ENCODE results near the gene TNNC2. TPM values are rescaled to one million over a fixed set of nuclear protein-coding genes. Genes with fewer than 3 reads are reported as not detected.

TNNC2 gene
- total and polyA plus RNA-seq, 2 experiments from 2014 or later, result 0.59 to 32.5 TPM

- Histone ChIP-seq H3K27me3 (ENCODE audit: insufficient read depth) (no peaks in the 10 kb centered on the region), H3K9me2 (ENCODE audit: insufficient read depth) (no peaks in the 10 kb centered on the region), H3K27ac (ENCODE audit: low read depth) (no peak overlapping the region), H3K4me3 (no peak overlapping the region), H3K4me2 (no peak overlapping the region), H3K79me2 (replicated peaks; ENCODE audit: insufficient read depth) (peaks cover 12% of the 10 kb centered on the region), H2AFZ (no peak overlapping the region), H3K4me1 (ENCODE audit: insufficient read depth) (peaks cover 21% of the 10 kb centered on the region), H4K20me1 (replicated peaks; ENCODE audit: insufficient read depth) (no peaks in the 10 kb centered on the region), H3K36me3 (ENCODE audit: insufficient read depth) (0 out of 2 replicates have a peak, but pooled peaks cover 3% of the 10 kb centered on the region), H3F3A (replicated peaks; ENCODE audit: low read depth) (no peaks in the 10 kb centered on the region)
- H3K36me3 Mint-ChIP-seq (ENCODE audit: low read depth), result peaks cover 3% of the 10 kb centered on the region; the same call in 2 of the 3 replicates
- H3K4me3 Mint-ChIP-seq, result no peak overlapping the region
- H3K4me1 Mint-ChIP-seq, result peaks cover 24% of the 10 kb centered on the region
- H3K9me3 Mint-ChIP-seq, result no peaks in the 10 kb centered on the region
- no peak for ATAC-seq
- no peak overlapping the region for H3K27ac Mint-ChIP-seq
- TF ChIP-seq ZNF331 (CRISPR knock-in tag; IDR thresholded peaks at IDR 0.05; ENCODE audit: low read depth) (no peak), NANOG (IDR thresholded peaks at IDR 0.05; ENCODE audit: borderline replicate concordance) (no peak), STAT1 (IDR thresholded peaks at IDR 0.05; ENCODE audit: unreplicated experiment) (no peak), EZH2 (IDR thresholded peaks at IDR 0.05; ENCODE audit: low read depth, unreplicated experiment) (no peak), JUNB (IDR thresholded peaks at IDR 0.05; ENCODE audit: unreplicated experiment) (no peak), CTCF (conservative IDR thresholded peaks at IDR 0.05; ENCODE audit: low read depth in 2 of 2) (no peak), CREB1 (CRISPR knock-in tag; IDR thresholded peaks at IDR 0.05; ENCODE audit: low read depth) (no peak), ETS1 (IDR thresholded peaks at IDR 0.05) (no peak), POLR2AphosphoS5 (IDR thresholded peaks at IDR 0.05; ENCODE audit: low read depth) (no peak), EZH2phosphoT487 (IDR thresholded peaks at IDR 0.05; ENCODE audit: unreplicated experiment) (no peak), ZNF114 (CRISPR knock-in tag; IDR thresholded peaks at IDR 0.05) (no peak)
- TF ChIP-seq, protein P1, sequence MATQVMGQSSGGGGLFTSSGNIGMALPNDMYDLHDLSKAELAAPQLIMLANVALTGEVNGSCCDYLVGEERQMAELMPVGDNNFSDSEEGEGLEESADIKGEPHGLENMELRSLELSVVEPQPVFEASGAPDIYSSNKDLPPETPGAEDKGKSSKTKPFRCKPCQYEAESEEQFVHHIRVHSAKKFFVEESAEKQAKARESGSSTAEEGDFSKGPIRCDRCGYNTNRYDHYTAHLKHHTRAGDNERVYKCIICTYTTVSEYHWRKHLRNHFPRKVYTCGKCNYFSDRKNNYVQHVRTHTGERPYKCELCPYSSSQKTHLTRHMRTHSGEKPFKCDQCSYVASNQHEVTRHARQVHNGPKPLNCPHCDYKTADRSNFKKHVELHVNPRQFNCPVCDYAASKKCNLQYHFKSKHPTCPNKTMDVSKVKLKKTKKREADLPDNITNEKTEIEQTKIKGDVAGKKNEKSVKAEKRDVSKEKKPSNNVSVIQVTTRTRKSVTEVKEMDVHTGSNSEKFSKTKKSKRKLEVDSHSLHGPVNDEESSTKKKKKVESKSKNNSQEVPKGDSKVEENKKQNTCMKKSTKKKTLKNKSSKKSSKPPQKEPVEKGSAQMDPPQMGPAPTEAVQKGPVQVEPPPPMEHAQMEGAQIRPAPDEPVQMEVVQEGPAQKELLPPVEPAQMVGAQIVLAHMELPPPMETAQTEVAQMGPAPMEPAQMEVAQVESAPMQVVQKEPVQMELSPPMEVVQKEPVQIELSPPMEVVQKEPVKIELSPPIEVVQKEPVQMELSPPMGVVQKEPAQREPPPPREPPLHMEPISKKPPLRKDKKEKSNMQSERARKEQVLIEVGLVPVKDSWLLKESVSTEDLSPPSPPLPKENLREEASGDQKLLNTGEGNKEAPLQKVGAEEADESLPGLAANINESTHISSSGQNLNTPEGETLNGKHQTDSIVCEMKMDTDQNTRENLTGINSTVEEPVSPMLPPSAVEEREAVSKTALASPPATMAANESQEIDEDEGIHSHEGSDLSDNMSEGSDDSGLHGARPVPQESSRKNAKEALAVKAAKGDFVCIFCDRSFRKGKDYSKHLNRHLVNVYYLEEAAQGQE (IDR thresholded peaks at IDR 0.05; ENCODE audit: unreplicated experiment), result no peak
- TF ChIP-seq, protein P2, sequence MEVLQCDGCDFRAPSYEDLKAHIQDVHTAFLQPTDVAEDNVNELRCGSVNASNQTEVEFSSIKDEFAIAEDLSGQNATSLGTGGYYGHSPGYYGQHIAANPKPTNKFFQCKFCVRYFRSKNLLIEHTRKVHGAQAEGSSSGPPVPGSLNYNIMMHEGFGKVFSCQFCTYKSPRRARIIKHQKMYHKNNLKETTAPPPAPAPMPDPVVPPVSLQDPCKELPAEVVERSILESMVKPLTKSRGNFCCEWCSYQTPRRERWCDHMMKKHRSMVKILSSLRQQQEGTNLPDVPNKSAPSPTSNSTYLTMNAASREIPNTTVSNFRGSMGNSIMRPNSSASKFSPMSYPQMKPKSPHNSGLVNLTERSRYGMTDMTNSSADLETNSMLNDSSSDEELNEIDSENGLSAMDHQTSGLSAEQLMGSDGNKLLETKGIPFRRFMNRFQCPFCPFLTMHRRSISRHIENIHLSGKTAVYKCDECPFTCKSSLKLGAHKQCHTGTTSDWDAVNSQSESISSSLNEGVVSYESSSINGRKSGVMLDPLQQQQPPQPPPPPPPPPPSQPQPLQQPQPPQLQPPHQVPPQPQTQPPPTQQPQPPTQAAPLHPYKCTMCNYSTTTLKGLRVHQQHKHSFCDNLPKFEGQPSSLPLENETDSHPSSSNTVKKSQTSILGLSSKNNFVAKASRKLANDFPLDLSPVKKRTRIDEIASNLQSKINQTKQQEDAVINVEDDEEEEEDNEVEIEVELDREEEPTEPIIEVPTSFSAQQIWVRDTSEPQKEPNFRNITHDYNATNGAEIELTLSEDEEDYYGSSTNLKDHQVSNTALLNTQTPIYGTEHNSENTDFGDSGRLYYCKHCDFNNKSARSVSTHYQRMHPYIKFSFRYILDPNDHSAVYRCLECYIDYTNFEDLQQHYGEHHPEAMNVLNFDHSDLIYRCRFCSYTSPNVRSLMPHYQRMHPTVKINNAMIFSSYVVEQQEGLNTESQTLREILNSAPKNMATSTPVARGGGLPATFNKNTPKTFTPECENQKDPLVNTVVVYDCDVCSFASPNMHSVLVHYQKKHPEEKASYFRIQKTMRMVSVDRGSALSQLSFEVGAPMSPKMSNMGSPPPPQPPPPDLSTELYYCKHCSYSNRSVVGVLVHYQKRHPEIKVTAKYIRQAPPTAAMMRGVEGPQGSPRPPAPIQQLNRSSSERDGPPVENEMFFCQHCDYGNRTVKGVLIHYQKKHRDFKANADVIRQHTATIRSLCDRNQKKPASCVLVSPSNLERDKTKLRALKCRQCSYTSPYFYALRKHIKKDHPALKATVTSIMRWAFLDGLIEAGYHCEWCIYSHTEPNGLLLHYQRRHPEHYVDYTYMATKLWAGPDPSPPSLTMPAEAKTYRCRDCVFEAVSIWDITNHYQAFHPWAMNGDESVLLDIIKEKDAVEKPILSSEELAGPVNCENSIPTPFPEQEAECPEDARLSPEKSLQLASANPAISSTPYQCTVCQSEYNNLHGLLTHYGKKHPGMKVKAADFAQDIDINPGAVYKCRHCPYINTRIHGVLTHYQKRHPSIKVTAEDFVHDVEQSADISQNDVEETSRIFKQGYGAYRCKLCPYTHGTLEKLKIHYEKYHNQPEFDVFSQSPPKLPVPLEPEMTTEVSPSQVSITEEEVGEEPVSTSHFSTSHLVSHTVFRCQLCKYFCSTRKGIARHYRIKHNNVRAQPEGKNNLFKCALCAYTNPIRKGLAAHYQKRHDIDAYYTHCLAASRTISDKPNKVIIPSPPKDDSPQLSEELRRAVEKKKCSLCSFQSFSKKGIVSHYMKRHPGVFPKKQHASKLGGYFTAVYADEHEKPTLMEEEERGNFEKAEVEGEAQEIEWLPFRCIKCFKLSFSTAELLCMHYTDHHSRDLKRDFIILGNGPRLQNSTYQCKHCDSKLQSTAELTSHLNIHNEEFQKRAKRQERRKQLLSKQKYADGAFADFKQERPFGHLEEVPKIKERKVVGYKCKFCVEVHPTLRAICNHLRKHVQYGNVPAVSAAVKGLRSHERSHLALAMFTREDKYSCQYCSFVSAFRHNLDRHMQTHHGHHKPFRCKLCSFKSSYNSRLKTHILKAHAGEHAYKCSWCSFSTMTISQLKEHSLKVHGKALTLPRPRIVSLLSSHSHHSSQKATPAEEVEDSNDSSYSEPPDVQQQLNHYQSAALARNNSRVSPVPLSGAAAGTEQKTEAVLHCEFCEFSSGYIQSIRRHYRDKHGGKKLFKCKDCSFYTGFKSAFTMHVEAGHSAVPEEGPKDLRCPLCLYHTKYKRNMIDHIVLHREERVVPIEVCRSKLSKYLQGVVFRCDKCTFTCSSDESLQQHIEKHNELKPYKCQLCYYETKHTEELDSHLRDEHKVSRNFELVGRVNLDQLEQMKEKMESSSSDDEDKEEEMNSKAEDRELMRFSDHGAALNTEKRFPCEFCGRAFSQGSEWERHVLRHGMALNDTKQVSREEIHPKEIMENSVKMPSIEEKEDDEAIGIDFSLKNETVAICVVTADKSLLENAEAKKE (CRISPR knock-in tag; IDR thresholded peaks at IDR 0.05), result no peak
- H3K27me3 Mint-ChIP-seq (ENCODE audit: insufficient read depth, low read depth, poor library complexity), result peaks cover 3% of the 10 kb centered on the region
- DNase-seq (ENCODE audit: low spot score), result no peak
Measured at GRCh38 chr20:45861221-45862075, 34.3 kb upstream of the TNNC2 start.

Measured in GM23338 (cell line).